ENCODE measurements around the gene VRK2.

DNA sequence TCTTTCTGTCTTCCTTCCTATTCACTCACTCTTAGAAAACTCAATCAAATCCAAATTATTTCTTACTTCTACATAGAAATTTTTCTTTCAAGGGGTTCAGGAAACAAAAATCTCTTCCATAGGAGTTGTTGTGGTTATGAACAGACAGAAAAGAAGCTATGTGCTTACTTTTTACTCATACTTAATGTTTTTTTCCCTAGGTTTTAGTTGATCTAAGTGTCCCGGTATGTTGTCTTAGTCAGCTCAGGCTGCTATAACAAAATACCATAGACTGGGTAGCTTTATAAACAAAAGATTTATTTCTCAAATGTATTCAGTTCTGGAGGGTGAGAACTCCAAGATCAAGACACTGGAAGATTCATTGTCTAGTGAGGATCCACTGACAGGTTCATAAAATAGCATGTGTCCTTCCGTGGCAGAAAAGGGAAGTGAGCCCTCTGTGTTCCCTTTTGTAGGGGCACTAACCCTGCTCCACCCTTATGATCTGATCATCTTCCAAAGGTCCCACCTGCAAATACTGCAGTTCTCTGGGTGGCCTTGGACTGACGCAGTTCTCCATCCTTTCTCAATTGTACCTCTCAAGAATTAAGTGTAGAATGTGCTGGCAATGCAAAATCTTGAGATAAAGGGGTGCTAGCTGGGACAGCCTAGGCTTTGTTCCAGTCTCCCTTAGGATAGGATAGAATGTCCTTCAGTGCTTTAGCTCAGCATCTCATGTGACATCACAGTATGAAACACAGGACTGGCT lies 14.4 kb upstream of the VRK2 start:
- TF ChIP-seq, protein P1, sequence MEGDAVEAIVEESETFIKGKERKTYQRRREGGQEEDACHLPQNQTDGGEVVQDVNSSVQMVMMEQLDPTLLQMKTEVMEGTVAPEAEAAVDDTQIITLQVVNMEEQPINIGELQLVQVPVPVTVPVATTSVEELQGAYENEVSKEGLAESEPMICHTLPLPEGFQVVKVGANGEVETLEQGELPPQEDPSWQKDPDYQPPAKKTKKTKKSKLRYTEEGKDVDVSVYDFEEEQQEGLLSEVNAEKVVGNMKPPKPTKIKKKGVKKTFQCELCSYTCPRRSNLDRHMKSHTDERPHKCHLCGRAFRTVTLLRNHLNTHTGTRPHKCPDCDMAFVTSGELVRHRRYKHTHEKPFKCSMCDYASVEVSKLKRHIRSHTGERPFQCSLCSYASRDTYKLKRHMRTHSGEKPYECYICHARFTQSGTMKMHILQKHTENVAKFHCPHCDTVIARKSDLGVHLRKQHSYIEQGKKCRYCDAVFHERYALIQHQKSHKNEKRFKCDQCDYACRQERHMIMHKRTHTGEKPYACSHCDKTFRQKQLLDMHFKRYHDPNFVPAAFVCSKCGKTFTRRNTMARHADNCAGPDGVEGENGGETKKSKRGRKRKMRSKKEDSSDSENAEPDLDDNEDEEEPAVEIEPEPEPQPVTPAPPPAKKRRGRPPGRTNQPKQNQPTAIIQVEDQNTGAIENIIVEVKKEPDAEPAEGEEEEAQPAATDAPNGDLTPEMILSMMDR (conservative IDR thresholded peaks at IDR 0.05), result no peak
- no peak for TF ChIP-seq ZFX (IDR thresholded peaks at IDR 0.05)

Data from C4-2B (cell line).